Measurements from ENCODE around the gene INTS1.

The INTS1 gene

GRCh38 chr7:1532456-1533254 lies 28.5 kb upstream of the INTS1 start:
- peak; percentile 70 for DNase-seq (ENCODE audit: extremely low read depth, low read depth)
- no peak for TF ChIP-seq CTCF (IDR thresholded peaks at IDR 0.05; ENCODE audit: low read depth, low read length)

GRCh38 chr7:1531979-1532455 lies 27.8 kb upstream of the INTS1 start:
- no peak for DNase-seq (ENCODE audit: extremely low read depth, low read depth)
- TF ChIP-seq CTCF (IDR thresholded peaks at IDR 0.05; ENCODE audit: low read depth, low read length), result no peak

- TF ChIP-seq CTCF (IDR thresholded peaks at IDR 0.05; ENCODE audit: low read depth, low read length), result no peak
- no peak for DNase-seq (ENCODE audit: extremely low read depth, low read depth)
Observed at GRCh38 chr7:1531263-1531978, 27.2 kb upstream of the INTS1 start.

GRCh38 chr7:1530946-1531262 lies 26.7 kb upstream of the INTS1 start:
- DNase-seq (ENCODE audit: extremely low read depth, low read depth), result no peak
- no peak for TF ChIP-seq CTCF (IDR thresholded peaks at IDR 0.05; ENCODE audit: low read depth, low read length)

GRCh38 chr7:1529383-1530116 lies 25.4 kb upstream of the INTS1 start:
- no peak for DNase-seq (ENCODE audit: extremely low read depth, low read depth)
- TF ChIP-seq CTCF (IDR thresholded peaks at IDR 0.05; ENCODE audit: low read depth, low read length), result no peak

- DNase-seq (ENCODE audit: extremely low read depth, low read depth), result no peak
- no peak for TF ChIP-seq CTCF (IDR thresholded peaks at IDR 0.05; ENCODE audit: low read depth, low read length)
Observed at GRCh38 chr7:1526271-1526754, 22.1 kb upstream of the INTS1 start.

All from AG09319 (cell line).